Calu3 (cell line): ENCODE data around the gene SDHAF2. TPM values are rescaled to one million over a fixed set of nuclear protein-coding genes. Genes with fewer than 3 reads are reported as not detected.

Experiments used
- BruUV-seq: library from RNA; stranded (reverse); fragments of 400-500 nt; replicated peaks from 2 replicates; lab custom pipeline; 2021; lab: Mats Ljungman, UMichigan
- CTCF ChIA-PET: fragments of 300-600 bp; sonication (Branson Sonifier 250); formaldehyde crosslinking; loops from one replicate; lab custom pipeline; 2022; ENCODE audit warnings: antibody characterized with exemption; lab: Charles Lee
- DNase-seq: peaks from one replicate; pipeline ENCODE4 v3.0.0; 2022
- H3K27ac Mint-ChIP-seq: one replicate; pipeline ENCODE4 v1.8.0; 2022; ENCODE audit warnings: mixed read lengths; ENCODE audit not compliant: unreplicated experiment
- H3K27me3 Mint-ChIP-seq: one replicate; pipeline ENCODE4 v1.8.0; 2022; ENCODE audit warnings: mixed read lengths; ENCODE audit not compliant: unreplicated experiment
- H3K36me3 Mint-ChIP-seq: one replicate; pipeline ENCODE4 v1.8.0; 2022; ENCODE audit warnings: mild to moderate bottlenecking, moderate library complexity, mixed read lengths; ENCODE audit not compliant: insufficient read depth, unreplicated experiment
- H3K4me1 Mint-ChIP-seq: one replicate; pipeline ENCODE4 v1.8.0; 2022; ENCODE audit warnings: mild to moderate bottlenecking, low read depth, mixed read lengths; ENCODE audit not compliant: unreplicated experiment
- H3K4me3 Mint-ChIP-seq: one replicate; pipeline ENCODE4 v1.8.0; 2022; ENCODE audit warnings: mild to moderate bottlenecking, low read depth, moderate library complexity, mixed read lengths; ENCODE audit not compliant: unreplicated experiment
- H3K9me3 Mint-ChIP-seq: one replicate; pipeline ENCODE4 v1.8.0; 2022; ENCODE audit warnings: low read depth, mixed read lengths; ENCODE audit not compliant: unreplicated experiment
- intact Hi-C: fragments of 100-400 bp; cut with micrococcal nuclease; formaldehyde crosslinking; loops from one replicate; pipeline ENCODE4 v1.10.0; 2022; ENCODE audit not compliant: unreplicated experiment
- total RNA-seq: library from RNA; stranded (reverse); gene quantifications from 2 replicates; pipeline ENCODE4 v1.2.3, GENCODE V29; 2022
- TF ChIP-seq, protein P1 (sequence below): fragments of 200-600 bp; IDR thresholded peaks from one replicate; pipeline ENCODE4 v1.8.0; 2022; ENCODE audit warnings: antibody characterized with exemption; ENCODE audit not compliant: unreplicated experiment

Gene SDHAF2
- total RNA-seq, 1 experiment from 2014 or later, result 42.1 TPM

DNA sequence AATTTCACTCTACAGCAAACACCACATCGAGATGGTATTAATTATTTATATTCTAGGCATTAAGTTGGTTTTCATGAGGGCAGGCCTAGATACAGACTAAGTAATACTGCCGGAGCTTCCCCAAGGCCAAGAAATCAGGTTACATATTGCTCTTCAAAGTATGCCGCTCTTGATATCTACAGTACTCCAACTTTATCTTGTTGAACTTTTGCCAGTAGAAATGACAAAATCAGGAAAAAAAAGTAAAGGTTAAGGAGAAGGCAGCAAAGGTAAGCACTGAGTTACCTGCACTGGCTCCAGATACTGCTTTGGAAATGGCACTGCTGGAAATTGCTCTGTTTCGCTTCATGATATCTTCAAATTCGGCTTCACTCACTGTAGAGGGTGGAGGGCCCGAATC lies 14.5 kb upstream of the SDHAF2 start:
- BruUV-seq, result no TSS peak
- TF ChIP-seq, protein P1, sequence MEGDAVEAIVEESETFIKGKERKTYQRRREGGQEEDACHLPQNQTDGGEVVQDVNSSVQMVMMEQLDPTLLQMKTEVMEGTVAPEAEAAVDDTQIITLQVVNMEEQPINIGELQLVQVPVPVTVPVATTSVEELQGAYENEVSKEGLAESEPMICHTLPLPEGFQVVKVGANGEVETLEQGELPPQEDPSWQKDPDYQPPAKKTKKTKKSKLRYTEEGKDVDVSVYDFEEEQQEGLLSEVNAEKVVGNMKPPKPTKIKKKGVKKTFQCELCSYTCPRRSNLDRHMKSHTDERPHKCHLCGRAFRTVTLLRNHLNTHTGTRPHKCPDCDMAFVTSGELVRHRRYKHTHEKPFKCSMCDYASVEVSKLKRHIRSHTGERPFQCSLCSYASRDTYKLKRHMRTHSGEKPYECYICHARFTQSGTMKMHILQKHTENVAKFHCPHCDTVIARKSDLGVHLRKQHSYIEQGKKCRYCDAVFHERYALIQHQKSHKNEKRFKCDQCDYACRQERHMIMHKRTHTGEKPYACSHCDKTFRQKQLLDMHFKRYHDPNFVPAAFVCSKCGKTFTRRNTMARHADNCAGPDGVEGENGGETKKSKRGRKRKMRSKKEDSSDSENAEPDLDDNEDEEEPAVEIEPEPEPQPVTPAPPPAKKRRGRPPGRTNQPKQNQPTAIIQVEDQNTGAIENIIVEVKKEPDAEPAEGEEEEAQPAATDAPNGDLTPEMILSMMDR, result no peak
- no peak overlapping the region for H3K27ac Mint-ChIP-seq
- H3K4me1 Mint-ChIP-seq, result no peaks in the 10 kb centered on the region
- no peaks in the 10 kb centered on the region for H3K9me3 Mint-ChIP-seq
- intact Hi-C loops, result no loop called here
- H3K27me3 Mint-ChIP-seq, result no peaks in the 10 kb centered on the region
- no peak for DNase-seq
- H3K4me3 Mint-ChIP-seq, result no peak overlapping the region
- H3K36me3 Mint-ChIP-seq, result peaks cover 73% of the 10 kb centered on the region
- CTCF ChIA-PET, result no interaction called here

GRCh38 chr11:61416941-61417340 lies 13.0 kb upstream of the SDHAF2 start:
- H3K27ac Mint-ChIP-seq, result no peak overlapping the region
- intact Hi-C loops, result no loop called here
- H3K27me3 Mint-ChIP-seq, result no peaks in the 10 kb centered on the region
- no peaks in the 10 kb centered on the region for H3K9me3 Mint-ChIP-seq
- H3K4me3 Mint-ChIP-seq, result no peak overlapping the region
- no peaks in the 10 kb centered on the region for H3K4me1 Mint-ChIP-seq
- peaks cover 68% of the 10 kb centered on the region for H3K36me3 Mint-ChIP-seq
- TF ChIP-seq, protein P1, result no peak
- DNase-seq, result no peak
- BruUV-seq, result no TSS peak
- CTCF ChIA-PET, result no interaction called here

GRCh38 chr11:61417670-61418069 lies 12.3 kb upstream of the SDHAF2 start:
- Mint-ChIP-seq H3K4me3 (no peak overlapping the region), H3K27ac (peak overlapping the region; percentile 37), H3K9me3 (no peaks in the 10 kb centered on the region), H3K4me1 (no peaks in the 10 kb centered on the region), H3K27me3 (no peaks in the 10 kb centered on the region), H3K36me3 (peaks cover 73% of the 10 kb centered on the region)
- TF ChIP-seq, protein P1, result no peak
- no peak for DNase-seq
- intact Hi-C loops, result no loop called here
- no TSS peak for BruUV-seq
- CTCF ChIA-PET, result no interaction called here

DNA sequence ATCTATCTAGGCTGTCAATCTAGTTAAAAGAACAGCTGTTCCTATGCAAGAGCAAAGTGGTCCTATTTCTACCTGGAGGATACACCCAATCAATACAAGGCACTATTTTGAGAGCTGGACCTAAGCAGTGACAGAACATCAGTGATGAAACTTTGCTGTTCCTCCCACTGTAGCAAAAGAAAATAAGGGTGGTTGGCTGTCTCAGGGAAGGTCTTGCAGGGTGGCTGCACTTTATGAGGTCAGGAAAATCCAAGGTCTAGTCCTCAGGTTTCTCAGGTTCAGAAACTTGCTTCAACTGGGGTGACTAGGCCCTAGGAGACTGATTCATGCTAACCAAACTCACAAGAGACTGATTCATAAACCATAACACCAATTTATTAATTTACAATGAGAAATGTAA lies 11.8 kb upstream of the SDHAF2 start:
- no peak overlapping the region for H3K4me3 Mint-ChIP-seq
- no TSS peak for BruUV-seq
- CTCF ChIA-PET, result no interaction called here
- H3K4me1 Mint-ChIP-seq, result no peaks in the 10 kb centered on the region
- no peaks in the 10 kb centered on the region for H3K9me3 Mint-ChIP-seq
- H3K27me3 Mint-ChIP-seq, result no peaks in the 10 kb centered on the region
- H3K27ac Mint-ChIP-seq, result peak overlapping the region; percentile 37
- TF ChIP-seq, protein P1, result no peak
- intact Hi-C loops, result no loop called here
- DNase-seq, result no peak
- peaks cover 76% of the 10 kb centered on the region for H3K36me3 Mint-ChIP-seq
